ENCODE measurements around the gene BEND3. TPM values are rescaled to one million over a fixed set of nuclear protein-coding genes. Genes with fewer than 3 reads are reported as not detected.

The BEND3 gene
- total RNA-seq, 4 donors from 2014 or later: 0.83 to 2.4 (median 1.6) TPM

GRCh38 chr6:107124934-107125348, 9.6 kb upstream of the BEND3 start:
- TF ChIP-seq CTCF (IDR thresholded peaks at IDR 0.05) (no peak), POLR2AphosphoS5 (IDR thresholded peaks at IDR 0.05) (no peak), EP300 (IDR thresholded peaks at IDR 0.05) (no peak), POLR2A (IDR thresholded peaks at IDR 0.05; ENCODE audit: low read depth) (no peak)
- WGBS: 59% methylated on average over 4 of the region's 4 CpGs
- intact Hi-C loops (cut with DNase I): no loop called here
- Histone ChIP-seq H3K9me3 (no peaks in the 10 kb centered on the region), H3K27me3 (no peaks in the 10 kb centered on the region), H3K4me1 (no peaks in the 10 kb centered on the region), H3K4me3 (no peak overlapping the region), H3K27ac (replicated peaks in 1 of 4) (no peak overlapping the region), H3K36me3 (no peaks in the 10 kb centered on the region)
- no peak for DNase-seq (ENCODE audit: extremely low spot score)

GRCh38 chr6:107123501-107123900, 8.2 kb upstream of the BEND3 start:
- intact Hi-C loops (cut with DNase I): no loop called here
- H3K36me3 ChIP-seq: no peaks in the 10 kb centered on the region
- no peaks in the 10 kb centered on the region for H3K9me3 ChIP-seq
- DNase-seq (ENCODE audit: extremely low spot score): no peak
- no peaks in the 10 kb centered on the region for H3K4me1 ChIP-seq
- no peak overlapping the region for H3K4me3 ChIP-seq
- TF ChIP-seq CTCF (IDR thresholded peaks at IDR 0.05) (no peak), EP300 (IDR thresholded peaks at IDR 0.05) (no peak), POLR2AphosphoS5 (IDR thresholded peaks at IDR 0.05) (no peak), POLR2A (IDR thresholded peaks at IDR 0.05; ENCODE audit: low read depth) (no peak)
- no peak overlapping the region for H3K27ac ChIP-seq (replicated peaks in 1 of 4)
- WGBS: over 99% methylated on average over 6 of the region's 6 CpGs
- H3K27me3 ChIP-seq: peaks cover 0 to 11% (median 0%) of the 10 kb centered on the region in 4 donors

GRCh38 chr6:107122748-107123147, 7.4 kb upstream of the BEND3 start:
- Histone ChIP-seq H3K27ac (replicated peaks in 1 of 4) (no peak overlapping the region), H3K4me3 (no peak overlapping the region), H3K4me1 (no peaks in the 10 kb centered on the region), H3K36me3 (no peaks in the 10 kb centered on the region), H3K27me3 (peaks cover 0 to 17% (median 0%) of the 10 kb centered on the region in 4 donors), H3K9me3 (no peaks in the 10 kb centered on the region)
- TF ChIP-seq CTCF (IDR thresholded peaks at IDR 0.05) (no peak), POLR2A (IDR thresholded peaks at IDR 0.05; ENCODE audit: low read depth) (no peak), EP300 (IDR thresholded peaks at IDR 0.05) (no peak), POLR2AphosphoS5 (IDR thresholded peaks at IDR 0.05) (no peak)
- 98% methylated on average over 4 of the region's 4 CpGs for WGBS
- DNase-seq (ENCODE audit: extremely low spot score): no peak
- intact Hi-C loops (cut with DNase I): no loop called here

GRCh38 chr6:107121964-107122495, 6.7 kb upstream of the BEND3 start:
- Histone ChIP-seq H3K27me3 (peaks cover 0 to 20% (median 0%) of the 10 kb centered on the region in 4 donors), H3K36me3 (no peaks in the 10 kb centered on the region), H3K4me3 (no peak overlapping the region), H3K27ac (replicated peaks in 1 of 4) (no peak overlapping the region), H3K4me1 (peaks cover 0 to under 1% (median 0%) of the 10 kb centered on the region in 4 donors), H3K9me3 (no peaks in the 10 kb centered on the region)
- no peak for TF ChIP-seq EP300 (IDR thresholded peaks at IDR 0.05)
- no peak for TF ChIP-seq POLR2AphosphoS5 (IDR thresholded peaks at IDR 0.05)
- TF ChIP-seq POLR2A (IDR thresholded peaks at IDR 0.05; ENCODE audit: low read depth): no peak
- intact Hi-C loops (cut with DNase I): no loop called here
- WGBS: 77% methylated on average over 8 of the region's 8 CpGs
- no peak for DNase-seq (ENCODE audit: extremely low spot score)

- no peaks in the 10 kb centered on the region for H3K9me3 ChIP-seq
- H3K4me1 ChIP-seq: peaks cover 4 to 8% (median 6%) of the 10 kb centered on the region in 4 donors
- H3K27ac ChIP-seq (replicated peaks in 1 of 4): no peak overlapping the region
- no peak overlapping the region for H3K4me3 ChIP-seq
- intact Hi-C loops (cut with DNase I): no loop called here
- H3K27me3 ChIP-seq: peaks cover 0 to 28% (median 0%) of the 10 kb centered on the region in 4 donors
- no peak for TF ChIP-seq POLR2A (IDR thresholded peaks at IDR 0.05; ENCODE audit: low read depth)
- TF ChIP-seq POLR2AphosphoS5 (IDR thresholded peaks at IDR 0.05): no peak
- TF ChIP-seq CTCF (IDR thresholded peaks at IDR 0.05): no peak
- no peak for TF ChIP-seq EP300 (IDR thresholded peaks at IDR 0.05)
- no peaks in the 10 kb centered on the region for H3K36me3 ChIP-seq
- 92% methylated on average over 6 of the region's 6 CpGs for WGBS
- DNase-seq (ENCODE audit: extremely low spot score): no peak
Measured at GRCh38 chr6:107121266-107121665, 6.0 kb upstream of the BEND3 start.

Measured in esophagus muscularis mucosa (tissue), 4 donors.